ENCODE results near the gene CFTR.

GRCh38 chr7:117596134-117596533 lies 116.3 kb downstream of the CFTR start:
- TF ChIP-seq, protein P1, sequence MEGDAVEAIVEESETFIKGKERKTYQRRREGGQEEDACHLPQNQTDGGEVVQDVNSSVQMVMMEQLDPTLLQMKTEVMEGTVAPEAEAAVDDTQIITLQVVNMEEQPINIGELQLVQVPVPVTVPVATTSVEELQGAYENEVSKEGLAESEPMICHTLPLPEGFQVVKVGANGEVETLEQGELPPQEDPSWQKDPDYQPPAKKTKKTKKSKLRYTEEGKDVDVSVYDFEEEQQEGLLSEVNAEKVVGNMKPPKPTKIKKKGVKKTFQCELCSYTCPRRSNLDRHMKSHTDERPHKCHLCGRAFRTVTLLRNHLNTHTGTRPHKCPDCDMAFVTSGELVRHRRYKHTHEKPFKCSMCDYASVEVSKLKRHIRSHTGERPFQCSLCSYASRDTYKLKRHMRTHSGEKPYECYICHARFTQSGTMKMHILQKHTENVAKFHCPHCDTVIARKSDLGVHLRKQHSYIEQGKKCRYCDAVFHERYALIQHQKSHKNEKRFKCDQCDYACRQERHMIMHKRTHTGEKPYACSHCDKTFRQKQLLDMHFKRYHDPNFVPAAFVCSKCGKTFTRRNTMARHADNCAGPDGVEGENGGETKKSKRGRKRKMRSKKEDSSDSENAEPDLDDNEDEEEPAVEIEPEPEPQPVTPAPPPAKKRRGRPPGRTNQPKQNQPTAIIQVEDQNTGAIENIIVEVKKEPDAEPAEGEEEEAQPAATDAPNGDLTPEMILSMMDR (IDR thresholded peaks at IDR 0.05; ENCODE audit: low read length): no peak
- TF ChIP-seq EZH2 (optimal IDR thresholded peaks at IDR 0.05; ENCODE audit: low read depth, low read length) (no peak), EZH2phosphoT487 (IDR thresholded peaks at IDR 0.05; ENCODE audit: low read length) (no peak)
